Liver (tissue), 9 donors: ENCODE data around the gene MYH14. TPM values are rescaled to one million over a fixed set of nuclear protein-coding genes. Genes with fewer than 3 reads are reported as not detected.

Experiments used
- DNase-seq: peaks from one replicate; pipeline ENCODE4 v3.0.0-alpha.2; 2017; ENCODE audit warnings: low spot score
- H3K27ac ChIP-seq, 2 donors: one replicate each; pipeline ENCODE4 v1.7.0; 2013; ENCODE audit warnings: inconsistent platforms in 2 of 2, low read length in 2 of 2, control low read depth in 1 of 2, low read depth in 1 of 2, mild to moderate bottlenecking in 1 of 2
- H3K27me3 ChIP-seq, 4 donors: one replicate each; pipeline versions ENCODE4 v1.6.1 to v1.7.0; 2013; ENCODE audit warnings: low read length in 3 of 4, inconsistent platforms in 1 of 4, mild to moderate bottlenecking in 1 of 4, moderate library complexity in 1 of 4; ENCODE audit not compliant: control insufficient read depth in 4 of 4, insufficient read depth in 4 of 4
- H3K36me3 ChIP-seq, 4 donors: one replicate each; pipeline versions ENCODE4 v1.6.1 to v1.7.0; 2013; ENCODE audit warnings: low read length in 3 of 4, mild to moderate bottlenecking in 3 of 4, low read depth in 1 of 4, moderate library complexity in 1 of 4; ENCODE audit not compliant: control insufficient read depth in 4 of 4, insufficient read depth in 3 of 4
- H3K4me1 ChIP-seq, 4 donors: one replicate each; pipeline versions ENCODE4 v1.6.1 to v1.7.0; 2013; ENCODE audit warnings: low read length in 3 of 4, mild to moderate bottlenecking in 3 of 4, moderate library complexity in 1 of 4; ENCODE audit not compliant: control insufficient read depth in 4 of 4, insufficient read depth in 4 of 4
- H3K4me3 ChIP-seq, 3 donors: one replicate each; pipeline versions ENCODE4 v1.6.1 to v1.7.0; 2013; ENCODE audit warnings: low read length in 3 of 3, control low read depth in 1 of 3, low read depth in 1 of 3, mild to moderate bottlenecking in 1 of 3
- H3K9ac ChIP-seq, 2 donors: one replicate each; pipeline ENCODE4 v1.7.0; 2013; ENCODE audit warnings: low read length in 2 of 2, mild to moderate bottlenecking in 2 of 2, moderate library complexity in 2 of 2, control low read depth in 1 of 2, low read depth in 1 of 2
- H3K9me3 ChIP-seq, 4 donors: one replicate each; pipeline versions ENCODE4 v1.6.1 to v1.7.0; 2013; ENCODE audit warnings: low read length in 3 of 4; ENCODE audit not compliant: control insufficient read depth in 4 of 4
- ATF3 ChIP-seq: IDR thresholded peaks from 2 replicates; pipeline ENCODE4 v1.6.1; 2016; ENCODE audit warnings: antibody characterized with exemption
- CTCF ChIP-seq: fragments of 150-350 bp; IDR thresholded peaks from 2 replicates; pipeline ENCODE4 v1.5.1; 2017; ENCODE audit warnings: improper control_type of control experiment, low read depth, low read length; ENCODE audit not compliant: missing input control
- EGR1 ChIP-seq, 2 donors: IDR thresholded peaks; 2 replicates each; pipeline ENCODE4 v1.6.1; 2016 to 2018; ENCODE audit warnings: antibody characterized with exemption in 2 of 2, low read depth in 2 of 2
- FOXA1 ChIP-seq: IDR thresholded peaks from 2 replicates; pipeline ENCODE4 v1.6.1; 2016; ENCODE audit warnings: antibody characterized with exemption
- FOXA2 ChIP-seq: IDR thresholded peaks from 2 replicates; pipeline ENCODE4 v1.6.1; 2016; ENCODE audit warnings: antibody characterized with exemption
- GABPA ChIP-seq, 2 donors: IDR thresholded peaks in 1 of 2; conservative IDR thresholded peaks in 1 of 2; 2 replicates each; pipeline ENCODE4 v1.6.1; 2016; ENCODE audit warnings: antibody characterized with exemption in 2 of 2, mild to moderate bottlenecking in 1 of 2, moderate library complexity in 1 of 2
- HNF4A ChIP-seq, 2 donors: conservative IDR thresholded peaks; 2 replicates each; pipeline ENCODE4 v1.6.1; 2016; ENCODE audit warnings: antibody characterized with exemption in 2 of 2, mild to moderate bottlenecking in 2 of 2
- HNF4G ChIP-seq: IDR thresholded peaks from 2 replicates; pipeline ENCODE4 v1.6.1; 2016; ENCODE audit warnings: antibody characterized with exemption
- JUND ChIP-seq, 2 donors: IDR thresholded peaks; 2 replicates each; pipeline ENCODE4 v1.6.1; 2016; ENCODE audit warnings: antibody characterized with exemption in 2 of 2
- NR2F2 ChIP-seq: IDR thresholded peaks from 2 replicates; pipeline ENCODE4 v1.6.1; 2016; ENCODE audit warnings: antibody characterized with exemption
- RAD21 ChIP-seq, 2 donors: IDR thresholded peaks; 2 replicates each; pipeline ENCODE4 v1.6.1; 2016; ENCODE audit warnings: antibody characterized with exemption in 2 of 2, mild to moderate bottlenecking in 2 of 2
- REST ChIP-seq: IDR thresholded peaks from 2 replicates; pipeline ENCODE4 v1.6.1; 2016; ENCODE audit warnings: antibody characterized with exemption, mild to moderate bottlenecking
- RXRA ChIP-seq, 2 donors: IDR thresholded peaks; 2 replicates each; pipeline ENCODE4 v1.6.1; 2017 to 2018; ENCODE audit warnings: antibody characterized with exemption in 2 of 2, mild to moderate bottlenecking in 1 of 2
- SP1 ChIP-seq: IDR thresholded peaks from 2 replicates; pipeline ENCODE4 v1.6.1; 2018; ENCODE audit warnings: antibody characterized with exemption, mild to moderate bottlenecking
- TAF1 ChIP-seq: conservative IDR thresholded peaks from 2 replicates; pipeline ENCODE4 v1.6.1; 2016; ENCODE audit warnings: antibody characterized with exemption, mild to moderate bottlenecking
- YY1 ChIP-seq: IDR thresholded peaks from 2 replicates; pipeline ENCODE4 v1.6.1; 2016; ENCODE audit warnings: antibody characterized with exemption, mild to moderate bottlenecking
- ZBTB33 ChIP-seq: IDR thresholded peaks from 2 replicates; pipeline ENCODE4 v1.6.1; 2016; ENCODE audit warnings: antibody characterized with exemption
- WGBS: extraction: QIAGEN DNeasy Blood & Tissue Kit; methylation state at CpG from one replicate; pipeline ENCODE4 v1.1.7; 2013; 5-methylcytosine and 5-hydroxymethylcytosine counted together
- polyA plus RNA-seq, 2 donors: library from polyadenylated mRNA; stranded (reverse) in 1 of 2; unstranded in 1 of 2; fragments of 200-250 nt in 1 of 2; fragments of >200 nt in 1 of 2; fragmentation: Nextera tagmentation in 1 of 2; extraction: Ambion mirVana in 1 of 2; gene quantifications; one replicate each; pipeline versions ENCODE4 v1.2.1 to v1.2.3, GENCODE V29; 2013 to 2015
- total RNA-seq, 2 donors: library from RNA; depleted of rRNA; stranded (reverse); fragments of >200 nt; gene quantifications; one replicate each; pipeline ENCODE4 v1.2.3, GENCODE V29; 2014
- donor health status: healthy.
- donor health status: healthy.
- donor health status: healthy.
- donor health status: healthy.
- donor health status: healthy.

MYH14 gene
- total and polyA plus RNA-seq, 4 donors: 12.4 to 37.5 (median 25.5) TPM

- TF ChIP-seq YY1: no peak
- no peak for TF ChIP-seq ATF3
Observed at GRCh38 chr19:50159078-50159477, 44.3 kb upstream of the MYH14 start (continued).

GRCh38 chr19:50162988-50163387 lies 40.4 kb upstream of the MYH14 start, which contains the start of gene IZUMO2:
Gene IZUMO2 (minus strand): TSS chr19:50163281. CDS start chr19:50163194, 87 bp downstream.
- TF ChIP-seq RXRA (IDR thresholded peaks at IDR 0.05) (no peak), FOXA1 (no peak), FOXA2 (no peak), HNF4G (no peak), GABPA (IDR thresholded peaks at IDR 0.05 in 1 of 2, conservative IDR thresholded peaks at IDR 0.05 in 1 of 2) (no peak), ZBTB33 (no peak), SP1 (no peak), RAD21 (IDR thresholded peaks at IDR 0.05) (no peak), CTCF (no peak), HNF4A (conservative IDR thresholded peaks at IDR 0.05) (no peak), TAF1 (no peak), JUND (IDR thresholded peaks at IDR 0.05) (no peak), EGR1 (IDR thresholded peaks at IDR 0.05; ENCODE audit: low read depth in 2 of 2) (no peak)
- H3K4me1 ChIP-seq: peaks cover 0 to 2% (median 0%) of the 10 kb centered on the region in 4 donors
- H3K36me3 ChIP-seq: no peaks in the 10 kb centered on the region
- H3K27ac ChIP-seq: no peak within 1 kb of the TSS
- H3K9ac ChIP-seq: no peak within 1 kb of the TSS
- DNase-seq: no peak
- WGBS: 17% methylated on average over 26 of the region's 26 CpGs
- H3K4me3 ChIP-seq: no peak within 1 kb of the TSS
- peaks cover 0 to 5% (median 2%) of the 10 kb centered on the region in 4 donors for H3K9me3 ChIP-seq
- H3K27me3 ChIP-seq: peaks cover 0 to 3% (median 0%) of the 10 kb centered on the region in 4 donors

GRCh38 chr19:50167314-50167721 lies 36.1 kb upstream of the MYH14 start:
- Histone ChIP-seq H3K27me3 (peaks cover 0 to 3% (median 0%) of the 10 kb centered on the region in 4 donors), H3K27ac (no peak overlapping the region), H3K4me3 (no peak overlapping the region), H3K36me3 (no peaks in the 10 kb centered on the region), H3K9ac (no peak overlapping the region), H3K9me3 (no peaks in the 10 kb centered on the region), H3K4me1 (peaks cover 0 to 2% (median 0%) of the 10 kb centered on the region in 4 donors)
- TF ChIP-seq RAD21 (IDR thresholded peaks at IDR 0.05): no peak
- no peak for TF ChIP-seq NR2F2
- TF ChIP-seq ATF3: no peak
- TF ChIP-seq FOXA2: no peak
- no peak for TF ChIP-seq EGR1 (IDR thresholded peaks at IDR 0.05; ENCODE audit: low read depth in 2 of 2)
- no peak for TF ChIP-seq SP1
- no peak for TF ChIP-seq FOXA1
- no peak for TF ChIP-seq JUND (IDR thresholded peaks at IDR 0.05)
- TF ChIP-seq HNF4G: no peak
- no peak for TF ChIP-seq YY1
- no peak for TF ChIP-seq REST
- TF ChIP-seq TAF1: no peak
- WGBS: 49% methylated on average over 12 of the region's 12 CpGs
- no peak for DNase-seq
